ENCODE measurements around the gene MYLK.

Gene MYLK

DNA sequence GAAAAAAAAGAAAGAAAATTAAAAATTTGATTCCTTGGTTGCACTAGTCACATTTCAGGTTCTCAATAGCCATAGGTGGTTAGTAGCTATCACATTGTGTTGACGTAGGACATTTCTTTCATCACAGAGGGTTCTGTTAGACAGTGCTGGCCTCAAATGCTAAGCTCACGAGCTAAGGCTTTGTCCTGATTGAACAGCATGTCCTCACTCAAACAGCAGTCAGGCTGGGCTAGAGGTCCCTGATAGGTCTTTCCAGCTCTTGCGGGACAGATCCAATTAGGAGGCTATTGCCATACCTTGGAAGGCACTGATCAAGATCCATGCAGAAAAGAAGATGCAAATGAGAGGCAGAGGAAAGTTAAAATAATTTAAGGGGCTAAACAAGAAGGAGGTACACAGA lies 213.4 kb downstream of the MYLK start:
- TF ChIP-seq, protein P1, sequence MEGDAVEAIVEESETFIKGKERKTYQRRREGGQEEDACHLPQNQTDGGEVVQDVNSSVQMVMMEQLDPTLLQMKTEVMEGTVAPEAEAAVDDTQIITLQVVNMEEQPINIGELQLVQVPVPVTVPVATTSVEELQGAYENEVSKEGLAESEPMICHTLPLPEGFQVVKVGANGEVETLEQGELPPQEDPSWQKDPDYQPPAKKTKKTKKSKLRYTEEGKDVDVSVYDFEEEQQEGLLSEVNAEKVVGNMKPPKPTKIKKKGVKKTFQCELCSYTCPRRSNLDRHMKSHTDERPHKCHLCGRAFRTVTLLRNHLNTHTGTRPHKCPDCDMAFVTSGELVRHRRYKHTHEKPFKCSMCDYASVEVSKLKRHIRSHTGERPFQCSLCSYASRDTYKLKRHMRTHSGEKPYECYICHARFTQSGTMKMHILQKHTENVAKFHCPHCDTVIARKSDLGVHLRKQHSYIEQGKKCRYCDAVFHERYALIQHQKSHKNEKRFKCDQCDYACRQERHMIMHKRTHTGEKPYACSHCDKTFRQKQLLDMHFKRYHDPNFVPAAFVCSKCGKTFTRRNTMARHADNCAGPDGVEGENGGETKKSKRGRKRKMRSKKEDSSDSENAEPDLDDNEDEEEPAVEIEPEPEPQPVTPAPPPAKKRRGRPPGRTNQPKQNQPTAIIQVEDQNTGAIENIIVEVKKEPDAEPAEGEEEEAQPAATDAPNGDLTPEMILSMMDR (conservative IDR thresholded peaks at IDR 0.05; ENCODE audit: low read depth, low read length) = no peak
- Histone ChIP-seq H3K36me3 (ENCODE audit: insufficient read depth) (no peaks in the 10 kb centered on the region), H3K4me1 (ENCODE audit: low read depth, poor library complexity, severe bottlenecking) (no peaks in the 10 kb centered on the region)

DNA sequence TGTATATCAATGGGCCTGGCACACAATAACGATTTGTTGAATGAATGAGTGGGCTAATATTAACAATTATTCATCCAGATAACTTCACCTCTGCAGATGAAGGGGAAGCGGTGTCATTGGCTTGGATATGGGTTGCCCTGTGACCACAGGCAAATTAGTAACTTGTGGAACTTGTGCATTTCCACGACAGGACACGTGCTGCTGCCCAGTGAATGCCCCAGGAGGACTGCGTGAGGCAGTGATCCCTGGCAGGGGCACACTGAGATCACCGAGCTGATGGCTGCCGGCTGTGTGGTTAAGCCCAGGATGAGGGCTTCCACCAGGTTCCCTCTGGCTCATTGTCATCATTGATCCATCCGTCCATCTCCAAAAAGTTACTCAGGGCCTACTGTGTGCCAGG lies 215.2 kb downstream of the MYLK start:
- no peak overlapping the region for H2AFZ ChIP-seq (ENCODE audit: low read depth)
- no peaks in the 10 kb centered on the region for H3K4me1 ChIP-seq (ENCODE audit: low read depth, poor library complexity, severe bottlenecking)
- no peak overlapping the region for H3K9ac ChIP-seq
- H3K79me2 ChIP-seq (ENCODE audit: insufficient read depth, low read depth) = no peaks in the 10 kb centered on the region
- H4K20me1 ChIP-seq (ENCODE audit: insufficient read depth) = no peaks in the 10 kb centered on the region
- H3K4me2 ChIP-seq = no peak overlapping the region
- TF ChIP-seq, protein P1 (conservative IDR thresholded peaks at IDR 0.05; ENCODE audit: low read depth, low read length) = no peak
- no peaks in the 10 kb centered on the region for H3K36me3 ChIP-seq (ENCODE audit: insufficient read depth)
- no peak overlapping the region for H3K4me3 ChIP-seq (IDR thresholded peaks at IDR 0.05; ENCODE audit: insufficient read depth, low read depth, low read length)
- H3K27ac ChIP-seq = no peak overlapping the region
- H3K27me3 ChIP-seq (ENCODE audit: insufficient read depth, low read depth) = no peaks in the 10 kb centered on the region

More for the DNA sequence above, 213.4 kb downstream of the MYLK start:
- Histone ChIP-seq H3K27me3 (ENCODE audit: insufficient read depth, low read depth) (no peaks in the 10 kb centered on the region), H3K79me2 (ENCODE audit: insufficient read depth, low read depth) (no peaks in the 10 kb centered on the region), H2AFZ (ENCODE audit: low read depth) (no peak overlapping the region), H4K20me1 (ENCODE audit: insufficient read depth) (no peaks in the 10 kb centered on the region), H3K4me2 (no peak overlapping the region), H3K9ac (no peak overlapping the region), H3K27ac (no peak overlapping the region), H3K4me3 (IDR thresholded peaks at IDR 0.05; ENCODE audit: insufficient read depth, low read depth, low read length) (no peak overlapping the region)

DNA sequence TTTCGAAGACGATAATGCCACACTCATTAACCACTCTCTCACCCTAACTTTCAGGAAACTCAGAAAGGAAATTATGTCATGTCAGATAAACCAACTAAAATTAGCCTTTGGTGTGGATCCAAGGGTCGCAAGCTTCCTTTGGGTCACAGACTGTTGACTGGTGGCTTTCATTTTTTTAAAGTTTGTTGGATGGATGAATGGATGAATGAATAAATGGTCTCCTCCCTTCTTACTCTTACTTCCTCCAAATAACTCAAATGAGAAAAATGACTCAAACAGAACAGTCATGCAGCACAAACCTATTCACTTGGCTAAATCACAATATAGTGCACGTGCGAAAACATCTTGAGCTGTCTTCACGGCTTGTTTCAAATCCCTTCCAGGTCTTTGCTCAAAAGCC lies 216.3 kb downstream of the MYLK start:
- no peak overlapping the region for H3K4me3 ChIP-seq (IDR thresholded peaks at IDR 0.05; ENCODE audit: insufficient read depth, low read depth, low read length)
- no peaks in the 10 kb centered on the region for H3K36me3 ChIP-seq (ENCODE audit: insufficient read depth)
- no peaks in the 10 kb centered on the region for H3K27me3 ChIP-seq (ENCODE audit: insufficient read depth, low read depth)
- H3K9ac ChIP-seq = no peak overlapping the region
- H3K4me1 ChIP-seq (ENCODE audit: low read depth, poor library complexity, severe bottlenecking) = no peaks in the 10 kb centered on the region
- TF ChIP-seq, protein P1 (conservative IDR thresholded peaks at IDR 0.05; ENCODE audit: low read depth, low read length) = no peak
- H3K27ac ChIP-seq = no peak overlapping the region
- H4K20me1 ChIP-seq (ENCODE audit: insufficient read depth) = no peaks in the 10 kb centered on the region
- H3K79me2 ChIP-seq (ENCODE audit: insufficient read depth, low read depth) = no peaks in the 10 kb centered on the region
- H3K4me2 ChIP-seq = no peak overlapping the region
- H2AFZ ChIP-seq (ENCODE audit: low read depth) = no peak overlapping the region

DNA sequence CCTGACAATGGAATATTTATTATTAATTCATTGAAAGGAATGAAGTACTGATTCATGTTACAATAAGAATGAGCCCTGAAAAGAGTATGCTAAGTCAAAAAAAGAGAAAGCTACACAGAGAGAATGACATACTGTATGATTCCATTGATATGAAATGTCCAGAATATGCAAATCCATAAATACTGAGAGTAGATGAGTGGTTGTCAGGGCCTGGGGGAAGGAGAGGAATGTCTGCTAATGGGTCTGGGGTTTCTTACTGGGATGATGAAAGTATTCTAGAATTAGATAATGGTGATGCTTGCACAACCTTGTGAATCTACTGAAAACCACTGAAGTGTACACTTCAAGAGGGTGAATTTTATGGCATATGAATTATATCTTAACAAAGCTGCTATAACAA lies 219.4 kb downstream of the MYLK start:
- Histone ChIP-seq H4K20me1 (ENCODE audit: insufficient read depth) (no peaks in the 10 kb centered on the region), H3K27me3 (ENCODE audit: insufficient read depth, low read depth) (no peaks in the 10 kb centered on the region), H3K4me2 (no peak overlapping the region), H2AFZ (ENCODE audit: low read depth) (no peak overlapping the region), H3K4me1 (ENCODE audit: low read depth, poor library complexity, severe bottlenecking) (no peaks in the 10 kb centered on the region), H3K36me3 (ENCODE audit: insufficient read depth) (no peaks in the 10 kb centered on the region), H3K79me2 (ENCODE audit: insufficient read depth, low read depth) (no peaks in the 10 kb centered on the region), H3K4me3 (IDR thresholded peaks at IDR 0.05; ENCODE audit: insufficient read depth, low read depth, low read length) (no peak overlapping the region), H3K9ac (no peak overlapping the region), H3K27ac (no peak overlapping the region)
- TF ChIP-seq, protein P1 (conservative IDR thresholded peaks at IDR 0.05; ENCODE audit: low read depth, low read length) = no peak
